Liver (tissue), 9 donors: ENCODE results near the gene ZKSCAN8. TPM values are rescaled to one million over a fixed set of nuclear protein-coding genes. Genes with fewer than 3 reads are reported as not detected.

ENCODE experiments used
- DNase-seq: peaks from one replicate; pipeline ENCODE4 v3.0.0-alpha.2; 2017; ENCODE audit warnings: low spot score
- H3K27ac ChIP-seq, 2 donors: one replicate each; pipeline ENCODE4 v1.7.0; 2013; ENCODE audit warnings: inconsistent platforms in 2 of 2, low read length in 2 of 2, control low read depth in 1 of 2, low read depth in 1 of 2, mild to moderate bottlenecking in 1 of 2
- H3K27me3 ChIP-seq, 4 donors: one replicate each; pipeline versions ENCODE4 v1.6.1 to v1.7.0; 2013; ENCODE audit warnings: low read length in 3 of 4, inconsistent platforms in 1 of 4, mild to moderate bottlenecking in 1 of 4, moderate library complexity in 1 of 4; ENCODE audit not compliant: control insufficient read depth in 4 of 4, insufficient read depth in 4 of 4
- H3K36me3 ChIP-seq, 4 donors: one replicate each; pipeline versions ENCODE4 v1.6.1 to v1.7.0; 2013; ENCODE audit warnings: low read length in 3 of 4, mild to moderate bottlenecking in 3 of 4, low read depth in 1 of 4, moderate library complexity in 1 of 4; ENCODE audit not compliant: control insufficient read depth in 4 of 4, insufficient read depth in 3 of 4
- H3K4me1 ChIP-seq, 4 donors: one replicate each; pipeline versions ENCODE4 v1.6.1 to v1.7.0; 2013; ENCODE audit warnings: low read length in 3 of 4, mild to moderate bottlenecking in 3 of 4, moderate library complexity in 1 of 4; ENCODE audit not compliant: control insufficient read depth in 4 of 4, insufficient read depth in 4 of 4
- H3K4me3 ChIP-seq, 3 donors: one replicate each; pipeline versions ENCODE4 v1.6.1 to v1.7.0; 2013; ENCODE audit warnings: low read length in 3 of 3, control low read depth in 1 of 3, low read depth in 1 of 3, mild to moderate bottlenecking in 1 of 3
- H3K9ac ChIP-seq, 2 donors: one replicate each; pipeline ENCODE4 v1.7.0; 2013; ENCODE audit warnings: low read length in 2 of 2, mild to moderate bottlenecking in 2 of 2, moderate library complexity in 2 of 2, control low read depth in 1 of 2, low read depth in 1 of 2
- H3K9me3 ChIP-seq, 4 donors: one replicate each; pipeline versions ENCODE4 v1.6.1 to v1.7.0; 2013; ENCODE audit warnings: low read length in 3 of 4; ENCODE audit not compliant: control insufficient read depth in 4 of 4
- ATF3 ChIP-seq: IDR thresholded peaks from 2 replicates; pipeline ENCODE4 v1.6.1; 2016; ENCODE audit warnings: antibody characterized with exemption
- CTCF ChIP-seq: fragments of 150-350 bp; IDR thresholded peaks from 2 replicates; pipeline ENCODE4 v1.5.1; 2017; ENCODE audit warnings: improper control_type of control experiment, low read depth, low read length; ENCODE audit not compliant: missing input control
- EGR1 ChIP-seq, 2 donors: IDR thresholded peaks; 2 replicates each; pipeline ENCODE4 v1.6.1; 2016 to 2018; ENCODE audit warnings: antibody characterized with exemption in 2 of 2, low read depth in 2 of 2
- FOXA1 ChIP-seq: IDR thresholded peaks from 2 replicates; pipeline ENCODE4 v1.6.1; 2016; ENCODE audit warnings: antibody characterized with exemption
- FOXA2 ChIP-seq: IDR thresholded peaks from 2 replicates; pipeline ENCODE4 v1.6.1; 2016; ENCODE audit warnings: antibody characterized with exemption
- GABPA ChIP-seq, 2 donors: IDR thresholded peaks in 1 of 2; conservative IDR thresholded peaks in 1 of 2; 2 replicates each; pipeline ENCODE4 v1.6.1; 2016; ENCODE audit warnings: antibody characterized with exemption in 2 of 2, mild to moderate bottlenecking in 1 of 2, moderate library complexity in 1 of 2
- HNF4A ChIP-seq, 2 donors: conservative IDR thresholded peaks; 2 replicates each; pipeline ENCODE4 v1.6.1; 2016; ENCODE audit warnings: antibody characterized with exemption in 2 of 2, mild to moderate bottlenecking in 2 of 2
- HNF4G ChIP-seq: IDR thresholded peaks from 2 replicates; pipeline ENCODE4 v1.6.1; 2016; ENCODE audit warnings: antibody characterized with exemption
- JUND ChIP-seq, 2 donors: IDR thresholded peaks; 2 replicates each; pipeline ENCODE4 v1.6.1; 2016; ENCODE audit warnings: antibody characterized with exemption in 2 of 2
- MAX ChIP-seq: IDR thresholded peaks from 2 replicates; pipeline ENCODE4 v1.6.1; 2016; ENCODE audit warnings: antibody characterized with exemption
- NR2F2 ChIP-seq: IDR thresholded peaks from 2 replicates; pipeline ENCODE4 v1.6.1; 2016; ENCODE audit warnings: antibody characterized with exemption
- RAD21 ChIP-seq, 2 donors: IDR thresholded peaks; 2 replicates each; pipeline ENCODE4 v1.6.1; 2016; ENCODE audit warnings: antibody characterized with exemption in 2 of 2, mild to moderate bottlenecking in 2 of 2
- REST ChIP-seq: IDR thresholded peaks from 2 replicates; pipeline ENCODE4 v1.6.1; 2016; ENCODE audit warnings: antibody characterized with exemption, mild to moderate bottlenecking
- RXRA ChIP-seq, 2 donors: IDR thresholded peaks; 2 replicates each; pipeline ENCODE4 v1.6.1; 2017 to 2018; ENCODE audit warnings: antibody characterized with exemption in 2 of 2, mild to moderate bottlenecking in 1 of 2
- SP1 ChIP-seq: IDR thresholded peaks from 2 replicates; pipeline ENCODE4 v1.6.1; 2018; ENCODE audit warnings: antibody characterized with exemption, mild to moderate bottlenecking
- TAF1 ChIP-seq: conservative IDR thresholded peaks from 2 replicates; pipeline ENCODE4 v1.6.1; 2016; ENCODE audit warnings: antibody characterized with exemption, mild to moderate bottlenecking
- YY1 ChIP-seq: IDR thresholded peaks from 2 replicates; pipeline ENCODE4 v1.6.1; 2016; ENCODE audit warnings: antibody characterized with exemption, mild to moderate bottlenecking
- ZBTB33 ChIP-seq: IDR thresholded peaks from 2 replicates; pipeline ENCODE4 v1.6.1; 2016; ENCODE audit warnings: antibody characterized with exemption
- WGBS: extraction: QIAGEN DNeasy Blood & Tissue Kit; methylation state at CpG from one replicate; pipeline ENCODE4 v1.1.7; 2013; 5-methylcytosine and 5-hydroxymethylcytosine counted together
- polyA plus RNA-seq, 2 donors: library from polyadenylated mRNA; stranded (reverse) in 1 of 2; unstranded in 1 of 2; fragments of 200-250 nt in 1 of 2; fragments of >200 nt in 1 of 2; fragmentation: Nextera tagmentation in 1 of 2; extraction: Ambion mirVana in 1 of 2; gene quantifications; one replicate each; pipeline versions ENCODE4 v1.2.1 to v1.2.3, GENCODE V29; 2013 to 2015
- total RNA-seq, 2 donors: library from RNA; depleted of rRNA; stranded (reverse); fragments of >200 nt; gene quantifications; one replicate each; pipeline ENCODE4 v1.2.3, GENCODE V29; 2014
- donor health status: healthy.
- donor health status: healthy.
- donor health status: healthy.
- donor health status: healthy.
- donor health status: healthy.

Gene ZKSCAN8
- total and polyA plus RNA-seq, 4 donors, result 2.4 to 13.4 (median 6.8) TPM

- DNase-seq, result no peak
- 96% methylated on average over 1 of the region's 1 CpG for WGBS
- H3K27me3 ChIP-seq, result no peaks in the 10 kb centered on the region
Observed at GRCh38 chr6:28153546-28153945, 11.9 kb downstream of the ZKSCAN8 start.

More at GRCh38 chr6:28153546-28153945, 11.9 kb downstream of the ZKSCAN8 start:
- Histone ChIP-seq H3K9me3 (peaks cover 2 to 19% (median 7%) of the 10 kb centered on the region in 4 donors), H3K36me3 (peaks cover 25 to 76% (median 66%) of the 10 kb centered on the region in 4 donors), H3K9ac (no peak overlapping the region), H3K27ac (no peak overlapping the region), H3K4me1 (no peaks in the 10 kb centered on the region), H3K4me3 (no peak overlapping the region)
- no peak for TF ChIP-seq SP1
- TF ChIP-seq REST, result no peak
- TF ChIP-seq HNF4A (conservative IDR thresholded peaks at IDR 0.05), result no peak
- no peak for TF ChIP-seq JUND (IDR thresholded peaks at IDR 0.05)
- no peak for TF ChIP-seq HNF4G
- TF ChIP-seq ATF3, result no peak
- TF ChIP-seq CTCF, result no peak
- TF ChIP-seq RAD21 (IDR thresholded peaks at IDR 0.05), result no peak
- TF ChIP-seq MAX, result no peak
- TF ChIP-seq FOXA1, result no peak
- TF ChIP-seq TAF1, result no peak
- no peak for TF ChIP-seq YY1
- no peak for TF ChIP-seq FOXA2
- no peak for TF ChIP-seq GABPA (IDR thresholded peaks at IDR 0.05 in 1 of 2, conservative IDR thresholded peaks at IDR 0.05 in 1 of 2)
- no peak for TF ChIP-seq ZBTB33
- no peak for TF ChIP-seq EGR1 (IDR thresholded peaks at IDR 0.05; ENCODE audit: low read depth in 2 of 2)
- TF ChIP-seq RXRA (IDR thresholded peaks at IDR 0.05), result no peak
- no peak for TF ChIP-seq NR2F2
